Neuronal stem cell (in vitro differentiated cells): ENCODE measurements around the gene DDX6.
A peak's percentile ranks its signal among the peaks of the same experiment; 100 is the strongest.
"Not testable (repeated sequence)": the region's sequence is repeated elsewhere in the genome, so short reads cannot be mapped to it uniquely, and the experiment has no call there.

Experiments used
- DNase-seq: peaks from one replicate; pipeline ENCODE4 v3.0.0-alpha.2; 2013; ENCODE audit warnings: low spot score
- H2AFZ ChIP-seq: one replicate; pipeline ENCODE4 v1.6.1; 2013; ENCODE audit warnings: mild to moderate bottlenecking, low read length, inconsistent platforms
- H2AK5ac ChIP-seq: 2 replicates; pipeline ENCODE4 v1.6.1; 2013; ENCODE audit warnings: low read depth, mild to moderate bottlenecking, inconsistent platforms, low read length, moderate library complexity, mixed read lengths
- H2BK120ac ChIP-seq: 2 replicates; pipeline ENCODE4 v1.6.1; 2013; ENCODE audit warnings: low read depth, mild to moderate bottlenecking, inconsistent platforms, low read length, moderate library complexity, mixed read lengths
- H2BK12ac ChIP-seq: one replicate; pipeline ENCODE4 v1.6.1; 2013; ENCODE audit warnings: low read length, inconsistent platforms
- H2BK15ac ChIP-seq: 2 replicates; pipeline ENCODE4 v1.6.1; 2013; ENCODE audit warnings: mild to moderate bottlenecking, low read length, inconsistent platforms, mixed read lengths
- H2BK5ac ChIP-seq: one replicate; pipeline ENCODE4 v1.6.1; 2013; ENCODE audit warnings: inconsistent platforms, mild to moderate bottlenecking, low read length, moderate library complexity
- H3K14ac ChIP-seq: one replicate; pipeline ENCODE4 v1.6.1; 2013; ENCODE audit warnings: low read length, inconsistent platforms
- H3K18ac ChIP-seq: 2 replicates; pipeline ENCODE4 v1.6.1; 2013; ENCODE audit warnings: low read length, inconsistent platforms
- H3K23ac ChIP-seq: 2 replicates; pipeline ENCODE4 v1.6.1; 2013; ENCODE audit warnings: low read depth, mild to moderate bottlenecking, mixed read lengths, low read length, inconsistent platforms; ENCODE audit not compliant: poor library complexity
- H3K27ac ChIP-seq: replicated peaks from 3 replicates; pipeline ENCODE4 v1.5.1; 2013; ENCODE audit warnings: low read length, inconsistent platforms
- H3K27me3 ChIP-seq, 3 experiments: 2 replicates each; pipeline ENCODE4 v1.6.1; 2013; ENCODE audit warnings: low read length in 3 of 3, mild to moderate bottlenecking in 2 of 3, inconsistent platforms in 1 of 3, low read depth in 1 of 3, mixed read lengths in 1 of 3, moderate library complexity in 1 of 3; ENCODE audit not compliant: control insufficient read depth in 3 of 3, insufficient read depth in 3 of 3
- H3K36me3 ChIP-seq, 2 donors: replicated peaks in 1 of 2; 2 replicates each; pipeline ENCODE4 v1.6.1; 2013; ENCODE audit warnings: low read length in 2 of 2; ENCODE audit not compliant: control insufficient read depth in 2 of 2, insufficient read depth in 2 of 2
- H3K4ac ChIP-seq: 2 replicates; pipeline ENCODE4 v1.6.1; 2013; ENCODE audit warnings: inconsistent platforms, mild to moderate bottlenecking, low read length, moderate library complexity
- H3K4me1 ChIP-seq, 2 donors: 1 replicate in 1 of 2; 2 replicates in 1 of 2; pipeline ENCODE4 v1.6.1; 2013; ENCODE audit warnings: low read length in 2 of 2, low read depth in 1 of 2; ENCODE audit not compliant: control insufficient read depth in 2 of 2, insufficient read depth in 1 of 2
- H3K4me2 ChIP-seq: one replicate; pipeline ENCODE4 v1.6.1; 2013; ENCODE audit warnings: mild to moderate bottlenecking, low read length, inconsistent platforms; ENCODE audit not compliant: insufficient read depth, poor library complexity, severe bottlenecking
- H3K4me3 ChIP-seq, 2 donors: 2 replicates each; pipeline ENCODE4 v1.5.1; 2013; ENCODE audit warnings: low read length in 2 of 2, mild to moderate bottlenecking in 2 of 2, inconsistent platforms in 1 of 2, moderate library complexity in 1 of 2
- H3K79me1 ChIP-seq: one replicate; pipeline ENCODE4 v1.6.1; 2013; ENCODE audit warnings: low read depth, mild to moderate bottlenecking, inconsistent platforms, low read length, moderate library complexity
- H3K9ac ChIP-seq: one replicate; pipeline ENCODE4 v1.6.1; 2013; ENCODE audit warnings: mild to moderate bottlenecking, low read depth, low read length, inconsistent platforms; ENCODE audit not compliant: poor library complexity
- H3K9me3 ChIP-seq, 2 donors: replicated peaks in 1 of 2; 2 replicates each; pipeline versions ENCODE3 to v1.6.1; 2013; ENCODE audit warnings: low read length in 2 of 2, mild to moderate bottlenecking in 2 of 2, inconsistent platforms in 1 of 2, low read depth in 1 of 2, mixed read lengths in 1 of 2, moderate library complexity in 1 of 2; ENCODE audit not compliant: control insufficient read depth in 2 of 2, insufficient read depth in 1 of 2
- H4K8ac ChIP-seq: one replicate; pipeline ENCODE4 v1.6.1; 2013; ENCODE audit warnings: low read depth, mild to moderate bottlenecking, inconsistent platforms, low read length, moderate library complexity
- H4K91ac ChIP-seq: one replicate; pipeline ENCODE4 v1.6.1; 2013; ENCODE audit warnings: low read length, low read depth, mild to moderate bottlenecking, inconsistent platforms; ENCODE audit not compliant: poor library complexity
- WGBS, 2 donors: extraction: QIAGEN DNeasy Blood & Tissue Kit; methylation state at CpG; one replicate each; pipeline ENCODE4 v1.1.7; 2013; ENCODE audit warnings: missing lambda C conversion rate in 2 of 2, mixed read lengths in 1 of 2; ENCODE audit not compliant: insufficient read length in 2 of 2, insufficient replicate concordance in 1 of 2; ENCODE audit errors: extremely low coverage in 2 of 2; 5-methylcytosine and 5-hydroxymethylcytosine counted together

Gene DDX6

DNA sequence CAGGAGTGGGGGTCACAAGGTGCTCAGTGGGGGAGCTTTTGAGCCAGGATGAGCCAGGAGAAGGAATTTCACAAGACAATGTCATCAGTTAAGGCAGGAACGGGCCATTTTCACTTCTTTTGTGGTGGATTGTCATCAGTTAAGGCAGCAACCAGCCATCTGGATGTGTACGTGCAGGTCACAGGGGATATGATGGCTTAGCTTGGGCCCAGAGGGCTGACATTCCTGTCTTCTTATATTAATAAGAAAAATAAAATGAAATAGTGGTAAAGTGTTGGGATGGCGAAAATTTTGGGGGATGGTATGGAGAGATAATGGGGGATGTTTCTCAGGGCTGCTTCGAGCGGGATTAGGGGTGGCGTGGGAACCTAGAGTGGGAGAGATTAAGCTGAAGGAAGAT, 73.7 kb downstream of the DDX6 start:
- not testable (repeated sequence) for H2BK120ac ChIP-seq, H2AK5ac ChIP-seq, H2AFZ ChIP-seq, H3K4me2 ChIP-seq, H4K8ac ChIP-seq, H3K79me1 ChIP-seq, H2BK12ac ChIP-seq, H3K27me3 ChIP-seq, H3K4me3 ChIP-seq, H2BK15ac ChIP-seq, H3K36me3 ChIP-seq, H4K91ac ChIP-seq, H3K9ac ChIP-seq, H2BK5ac ChIP-seq, H3K14ac ChIP-seq, H3K9me3 ChIP-seq, H3K4ac ChIP-seq, H3K23ac ChIP-seq, H3K27ac ChIP-seq, H3K18ac ChIP-seq, DNase-seq
- peaks cover 10 to 12% of the 10 kb centered on the region in 2 donors for H3K4me1 ChIP-seq
- WGBS, 2 donors: 100% methylated on average over 1 of the region's 6 CpGs; no CpG with 5 or more reads in 1 of the 2 donors

DNA sequence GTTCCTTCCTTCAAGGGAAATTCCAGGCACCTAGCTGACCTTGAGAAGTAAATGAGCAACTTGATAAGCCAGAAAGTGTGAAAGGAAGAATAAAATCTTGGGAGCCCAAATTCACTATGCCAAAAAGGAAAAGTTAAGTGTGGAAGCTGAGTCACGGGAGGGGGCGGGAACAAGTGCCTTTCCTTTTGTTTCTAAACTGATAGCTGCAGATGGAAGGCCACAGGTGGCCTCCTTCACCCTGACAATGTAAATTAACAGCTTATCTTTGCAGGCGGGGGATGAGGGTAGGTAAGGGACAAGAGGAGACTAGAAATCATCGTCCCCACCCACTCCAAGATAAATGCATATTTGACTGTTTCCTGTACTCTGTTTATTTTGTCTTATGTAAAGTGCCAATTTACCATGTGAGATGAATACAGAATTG, 75.1 kb downstream of the DDX6 start:
- Histone ChIP-seq H2BK120ac (no peak overlapping the region), H3K4ac (no peak overlapping the region), H3K9me3 (no peaks in the 10 kb centered on the region), H2AK5ac (no peak overlapping the region), H3K4me1 (peaks cover 10 to 12% of the 10 kb centered on the region in 2 donors), H2BK15ac (no peak overlapping the region), H3K9ac (no peak overlapping the region), H3K14ac (no peak overlapping the region), H4K8ac (no peak overlapping the region), H3K27ac (peak overlapping the region; percentile 18), H3K36me3 (no peaks in the 10 kb centered on the region), H3K4me2 (no peak overlapping the region), H3K4me3 (no peak overlapping the region), H3K79me1 (no peaks in the 10 kb centered on the region), H3K18ac (no peak overlapping the region), H4K91ac (no peak overlapping the region), H2BK5ac (no peak overlapping the region), H2AFZ (peak overlapping the region; percentile 83), H3K27me3 (no peaks in the 10 kb centered on the region), H3K23ac (no peak overlapping the region), H2BK12ac (no peak overlapping the region)
- DNase-seq: no peak
- WGBS, 2 donors: no CpG with 5 or more reads among the region's 4 CpGs

DNA sequence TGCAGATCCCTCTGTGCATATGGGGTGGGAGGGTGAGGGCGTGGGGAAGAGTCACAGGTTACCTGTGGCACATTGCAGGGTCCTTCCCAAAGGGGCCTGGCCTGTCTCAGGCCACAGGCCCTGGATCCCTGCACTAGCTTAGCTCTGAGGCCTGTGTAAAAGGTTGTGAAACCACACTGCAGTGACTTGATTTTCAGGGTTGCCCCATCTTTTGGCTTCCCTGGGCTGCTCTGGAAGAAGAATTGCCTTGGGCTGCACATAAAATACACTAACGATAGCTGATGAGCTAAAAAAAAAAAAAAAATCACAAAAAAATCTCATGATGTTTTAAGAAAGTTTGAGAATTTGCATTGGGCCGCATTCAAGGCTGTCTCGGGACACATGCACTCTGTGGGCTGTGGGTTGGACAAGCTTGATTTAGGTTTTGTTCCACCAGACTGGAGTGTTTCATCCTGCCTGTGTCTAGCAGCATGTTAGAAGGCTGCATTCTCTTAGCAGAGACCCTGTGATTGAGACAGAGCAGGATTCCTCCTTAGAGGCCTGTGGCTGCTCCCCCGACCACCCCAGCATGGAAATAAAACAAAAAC, 75.6 kb downstream of the DDX6 start:
- no peak overlapping the region for H3K9ac ChIP-seq
- H2BK120ac ChIP-seq: no peak overlapping the region
- H3K4ac ChIP-seq: no peak overlapping the region
- H3K23ac ChIP-seq: no peak overlapping the region
- H3K9me3 ChIP-seq: no peaks in the 10 kb centered on the region
- H3K79me1 ChIP-seq: no peaks in the 10 kb centered on the region
- H3K4me3 ChIP-seq: no peak overlapping the region
- peaks cover 10 to 12% of the 10 kb centered on the region in 2 donors for H3K4me1 ChIP-seq
- H2AFZ ChIP-seq: peak overlapping the region; percentile 83
- peak overlapping the region; percentile 76 for H3K18ac ChIP-seq
- no peak overlapping the region for H2AK5ac ChIP-seq
- no peak overlapping the region for H4K8ac ChIP-seq
- peak overlapping the region; percentile 18 for H3K27ac ChIP-seq
- no peaks in the 10 kb centered on the region for H3K36me3 ChIP-seq
- DNase-seq: no peak
- no peak overlapping the region for H3K14ac ChIP-seq
- no peak overlapping the region for H2BK5ac ChIP-seq
- H2BK15ac ChIP-seq: no peak overlapping the region
- no CpG with 5 or more reads among the region's 5 CpGs for WGBS, 2 donors
- H3K27me3 ChIP-seq: no peaks in the 10 kb centered on the region
- no peak overlapping the region for H4K91ac ChIP-seq
- H3K4me2 ChIP-seq: no peak overlapping the region
- H2BK12ac ChIP-seq: no peak overlapping the region

GRCh38 chr11:118714816-118715215, 76.1 kb downstream of the DDX6 start:
- no peak overlapping the region for H3K4ac ChIP-seq
- H4K8ac ChIP-seq: no peak overlapping the region
- no peak overlapping the region for H3K23ac ChIP-seq
- H3K4me2 ChIP-seq: no peak overlapping the region
- no peaks in the 10 kb centered on the region for H3K36me3 ChIP-seq
- no peak overlapping the region for H3K14ac ChIP-seq
- no peak overlapping the region for H2BK5ac ChIP-seq
- H3K4me1 ChIP-seq: peaks cover 10 to 12% of the 10 kb centered on the region in 2 donors
- no peak overlapping the region for H2BK12ac ChIP-seq
- no peak overlapping the region for H3K4me3 ChIP-seq
- H3K27ac ChIP-seq: no peak overlapping the region
- H3K27me3 ChIP-seq: no peaks in the 10 kb centered on the region
- H2BK120ac ChIP-seq: no peak overlapping the region
- no peak overlapping the region for H2AK5ac ChIP-seq
- no peaks in the 10 kb centered on the region for H3K9me3 ChIP-seq
- no peak overlapping the region for H4K91ac ChIP-seq
- no peak overlapping the region for H2BK15ac ChIP-seq
- H3K18ac ChIP-seq: peak overlapping the region; percentile 76
- H3K79me1 ChIP-seq: no peaks in the 10 kb centered on the region
- DNase-seq: no peak
- H2AFZ ChIP-seq: peak overlapping the region; percentile 83
- H3K9ac ChIP-seq: no peak overlapping the region
